ENCODE results near the gene FZD10. TPM values are rescaled to one million over a fixed set of nuclear protein-coding genes. Genes with fewer than 3 reads are reported as not detected.

FZD10 gene
- total and polyA plus RNA-seq, 2 of the 13 experiments (the other 11 are each of a cell fraction or from before 2014, with no cell fraction given): not detected

GRCh38 chr12:130118181-130118580 is 44.1 kb upstream of the FZD10 start:
- ChIA-PET POLR2A (no interaction called here), CTCF (ENCODE audit: low intra/inter-chr PET ratio, low total read pairs) (no interaction called here)
- 8% methylated on average over 4 of the region's 6 CpGs for WGBS (ENCODE audit: low lambda C conversion rate)
- no peak overlapping the region for H2AFZ ChIP-seq (ENCODE audit: low read length)
- H3K9ac ChIP-seq (ENCODE audit: insufficient read depth, low read depth, low read length): no peak overlapping the region
- H3K4me2 ChIP-seq (ENCODE audit: low read depth, low read length): no peak overlapping the region
- no peak for ATAC-seq
- no TSS peak for BruUV-seq (replicated peaks)
- FAIRE-seq: no peak
- H3K9me3 ChIP-seq (ENCODE audit: low read length): no peaks in the 10 kb centered on the region
- intact Hi-C loops (cut with micrococcal nuclease; ENCODE audit: unreplicated experiment): no loop called here
- H4K20me1 ChIP-seq (ENCODE audit: insufficient read depth, low read length): no peaks in the 10 kb centered on the region
- H3K27ac ChIP-seq (ENCODE audit: extremely low read length, insufficient read depth, low read length): no peak overlapping the region
- no peak overlapping the region for H3K4me3 ChIP-seq (replicated peaks in 1 of 3; ENCODE audit: insufficient read depth in 1 of 3, low read depth in 2 of 3, low read length in 3 of 3)
- TF ChIP-seq SIN3A (IDR thresholded peaks at IDR 0.05; ENCODE audit: borderline replicate concordance, low read depth, low read length): no peak
- TF ChIP-seq ZMYM2 (CRISPR knock-in tag; IDR thresholded peaks at IDR 0.05): no peak
- TF ChIP-seq MAX (IDR thresholded peaks at IDR 0.05): no peak
- TF ChIP-seq HNF1B (CRISPR knock-in tag; IDR thresholded peaks at IDR 0.05): no peak
- TF ChIP-seq E2F2 (CRISPR knock-in tag; IDR thresholded peaks at IDR 0.05; ENCODE audit: borderline replicate concordance): no peak
- no peak for TF ChIP-seq JUND (CRISPR knock-in tag; IDR thresholded peaks at IDR 0.05)
- no peak for TF ChIP-seq ZNF639 (CRISPR knock-in tag; conservative IDR thresholded peaks at IDR 0.05)
- no peak for TF ChIP-seq ZFYVE20 (CRISPR knock-in tag; IDR thresholded peaks at IDR 0.05; ENCODE audit: borderline replicate concordance, low read depth)
- TF ChIP-seq TFDP2 (CRISPR knock-in tag; IDR thresholded peaks at IDR 0.05): no peak
- TF ChIP-seq CENPBD1 (CRISPR knock-in tag; IDR thresholded peaks at IDR 0.05; ENCODE audit: borderline replicate concordance, low read depth): no peak
- TF ChIP-seq ZNF792 (CRISPR knock-in tag; IDR thresholded peaks at IDR 0.05): no peak
- no peak for TF ChIP-seq MZF1 (CRISPR knock-in tag; IDR thresholded peaks at IDR 0.05; ENCODE audit: borderline replicate concordance)
- no peak for TF ChIP-seq ATF5 (CRISPR knock-in tag; IDR thresholded peaks at IDR 0.05; ENCODE audit: low read depth)
- no peak for TF ChIP-seq ZNF652 (CRISPR knock-in tag; IDR thresholded peaks at IDR 0.05; ENCODE audit: borderline replicate concordance, low read depth)
- TF ChIP-seq RARG (CRISPR knock-in tag; IDR thresholded peaks at IDR 0.05; ENCODE audit: low read depth): no peak
- no peak for TF ChIP-seq BORCS8-MEF2B (CRISPR knock-in tag; IDR thresholded peaks at IDR 0.05)
- TF ChIP-seq DPF2 (CRISPR knock-in tag; IDR thresholded peaks at IDR 0.05; ENCODE audit: borderline replicate concordance, low read depth): no peak
- no peak for TF ChIP-seq ZNF235 (CRISPR knock-in tag; IDR thresholded peaks at IDR 0.05; ENCODE audit: borderline replicate concordance)
- peaks cover 3 to 40% of the 10 kb centered on the region in 2 experiments; a peak in 4 of 5 replicates for H3K27me3 ChIP-seq (ENCODE audit: control insufficient read depth in 1 of 2, insufficient read depth in 2 of 2, low read length in 2 of 2)
- no peaks in the 10 kb centered on the region for H3K36me3 ChIP-seq (replicated peaks in 1 of 2; ENCODE audit: control insufficient read depth in 1 of 2, insufficient read depth in 2 of 2, low read length in 2 of 2)
- no peaks in the 10 kb centered on the region for H3K79me2 ChIP-seq (ENCODE audit: insufficient read depth, low read length)
- in situ Hi-C loops (cut with HindIII; ENCODE audit: extremely low pct_ligation_motif_present, low pct_unique_long_range_greater_than_20kb): no loop called here
- H3K4me1 ChIP-seq (ENCODE audit: insufficient read depth, low read length): no peaks in the 10 kb centered on the region
- DNase-seq (ENCODE audit: low spot score): no peak

Data from HepG2 (cell line).